ENCODE results near the gene CCDC18.
A peak's percentile ranks its signal among the peaks of the same experiment; 100 is the strongest.

DNA sequence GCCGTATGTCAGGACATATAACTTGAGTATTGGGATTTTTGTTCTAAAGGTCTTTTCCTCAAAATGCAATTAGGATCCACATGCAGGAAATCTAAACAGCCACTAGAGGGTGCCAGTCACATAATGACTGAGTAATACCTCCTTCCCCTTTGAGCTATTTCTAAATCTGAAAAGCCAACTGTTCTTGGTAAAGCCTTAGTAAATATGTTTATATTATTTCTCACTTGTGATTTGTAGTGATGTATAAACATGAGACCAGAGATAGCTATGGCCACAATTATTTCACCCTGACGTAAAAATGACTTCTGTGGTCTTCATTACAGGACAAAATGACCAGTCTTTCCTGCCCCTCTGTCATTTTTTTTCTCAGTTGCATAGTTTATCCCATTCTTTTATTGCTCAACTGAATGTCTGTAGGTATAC is 124.2 kb downstream of the CCDC18 start:
- TF ChIP-seq, protein P1, sequence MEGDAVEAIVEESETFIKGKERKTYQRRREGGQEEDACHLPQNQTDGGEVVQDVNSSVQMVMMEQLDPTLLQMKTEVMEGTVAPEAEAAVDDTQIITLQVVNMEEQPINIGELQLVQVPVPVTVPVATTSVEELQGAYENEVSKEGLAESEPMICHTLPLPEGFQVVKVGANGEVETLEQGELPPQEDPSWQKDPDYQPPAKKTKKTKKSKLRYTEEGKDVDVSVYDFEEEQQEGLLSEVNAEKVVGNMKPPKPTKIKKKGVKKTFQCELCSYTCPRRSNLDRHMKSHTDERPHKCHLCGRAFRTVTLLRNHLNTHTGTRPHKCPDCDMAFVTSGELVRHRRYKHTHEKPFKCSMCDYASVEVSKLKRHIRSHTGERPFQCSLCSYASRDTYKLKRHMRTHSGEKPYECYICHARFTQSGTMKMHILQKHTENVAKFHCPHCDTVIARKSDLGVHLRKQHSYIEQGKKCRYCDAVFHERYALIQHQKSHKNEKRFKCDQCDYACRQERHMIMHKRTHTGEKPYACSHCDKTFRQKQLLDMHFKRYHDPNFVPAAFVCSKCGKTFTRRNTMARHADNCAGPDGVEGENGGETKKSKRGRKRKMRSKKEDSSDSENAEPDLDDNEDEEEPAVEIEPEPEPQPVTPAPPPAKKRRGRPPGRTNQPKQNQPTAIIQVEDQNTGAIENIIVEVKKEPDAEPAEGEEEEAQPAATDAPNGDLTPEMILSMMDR (IDR thresholded peaks at IDR 0.05), result peak; percentile 74 to 93 (median 85)
- TF ChIP-seq POLR2AphosphoS5 (IDR thresholded peaks at IDR 0.05), result no peak

Data from esophagus muscularis mucosa (tissue), 3 donors.